PFSK-1 (cell line): Measurements from ENCODE around the gene ZNF768.

Experiments used
- POLR2AphosphoS5 ChIP-seq: IDR thresholded peaks from 2 replicates; pipeline ENCODE4 v1.6.1; 2012; ENCODE audit warnings: low read depth, mild to moderate bottlenecking, control low read depth, low read length, moderate library complexity
- TF ChIP-seq, protein P1 (sequence below), 2 experiments: IDR thresholded peaks; 2 replicates each; pipeline versions ENCODE4 v1.6.1 to v1.8.0; 2011 to 2012; ENCODE audit warnings: low read depth in 2 of 2, low read length in 2 of 2, control low read depth in 1 of 2, inconsistent platforms in 1 of 2, mild to moderate bottlenecking in 1 of 2, moderate library complexity in 1 of 2; ENCODE audit not compliant: insufficient read depth in 1 of 2

DNA sequence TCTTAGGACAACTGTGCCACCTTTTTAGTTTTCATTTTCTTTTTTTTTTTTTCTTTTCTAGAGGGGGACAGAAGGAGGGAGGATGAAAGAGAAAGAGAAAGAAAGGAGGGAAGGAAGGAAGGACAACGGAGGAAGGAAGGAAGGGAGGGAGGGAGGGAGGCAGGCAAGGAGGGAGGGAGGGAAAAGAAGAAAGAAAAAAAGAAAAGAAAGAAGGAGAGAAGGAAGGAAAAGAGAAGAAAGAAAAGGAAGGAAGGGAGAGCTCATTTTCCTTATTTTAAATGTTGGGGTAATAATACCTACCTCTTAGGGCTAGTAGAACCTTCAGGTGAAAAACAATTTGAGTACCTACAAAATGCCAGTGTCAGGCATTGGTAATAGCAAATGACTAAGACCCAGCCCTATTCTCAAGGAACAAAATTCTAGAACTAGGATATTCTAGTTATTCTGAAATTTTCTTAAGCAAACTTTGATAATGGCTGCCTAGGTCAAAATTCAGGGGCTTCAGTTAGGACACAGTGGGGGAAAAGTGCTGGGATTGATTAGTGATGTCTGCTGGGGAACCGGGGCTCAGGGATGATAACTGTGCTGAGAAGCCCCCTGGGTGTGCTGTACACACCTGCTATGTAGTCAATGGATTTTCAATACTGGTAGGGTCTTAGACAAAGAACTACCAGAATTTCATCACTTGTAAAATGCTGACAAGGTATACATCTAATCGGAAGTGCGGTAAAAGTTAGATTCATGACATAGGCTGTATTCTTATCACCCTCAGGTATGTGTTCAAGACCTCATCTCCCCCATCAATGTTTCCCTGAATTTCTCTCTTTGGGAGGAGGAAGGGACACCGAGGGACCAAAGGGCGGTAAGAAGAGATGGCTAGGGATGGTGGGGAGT lies 22.7 kb downstream of the ZNF768 start:
- no peak for TF ChIP-seq POLR2AphosphoS5
- TF ChIP-seq, protein P1, sequence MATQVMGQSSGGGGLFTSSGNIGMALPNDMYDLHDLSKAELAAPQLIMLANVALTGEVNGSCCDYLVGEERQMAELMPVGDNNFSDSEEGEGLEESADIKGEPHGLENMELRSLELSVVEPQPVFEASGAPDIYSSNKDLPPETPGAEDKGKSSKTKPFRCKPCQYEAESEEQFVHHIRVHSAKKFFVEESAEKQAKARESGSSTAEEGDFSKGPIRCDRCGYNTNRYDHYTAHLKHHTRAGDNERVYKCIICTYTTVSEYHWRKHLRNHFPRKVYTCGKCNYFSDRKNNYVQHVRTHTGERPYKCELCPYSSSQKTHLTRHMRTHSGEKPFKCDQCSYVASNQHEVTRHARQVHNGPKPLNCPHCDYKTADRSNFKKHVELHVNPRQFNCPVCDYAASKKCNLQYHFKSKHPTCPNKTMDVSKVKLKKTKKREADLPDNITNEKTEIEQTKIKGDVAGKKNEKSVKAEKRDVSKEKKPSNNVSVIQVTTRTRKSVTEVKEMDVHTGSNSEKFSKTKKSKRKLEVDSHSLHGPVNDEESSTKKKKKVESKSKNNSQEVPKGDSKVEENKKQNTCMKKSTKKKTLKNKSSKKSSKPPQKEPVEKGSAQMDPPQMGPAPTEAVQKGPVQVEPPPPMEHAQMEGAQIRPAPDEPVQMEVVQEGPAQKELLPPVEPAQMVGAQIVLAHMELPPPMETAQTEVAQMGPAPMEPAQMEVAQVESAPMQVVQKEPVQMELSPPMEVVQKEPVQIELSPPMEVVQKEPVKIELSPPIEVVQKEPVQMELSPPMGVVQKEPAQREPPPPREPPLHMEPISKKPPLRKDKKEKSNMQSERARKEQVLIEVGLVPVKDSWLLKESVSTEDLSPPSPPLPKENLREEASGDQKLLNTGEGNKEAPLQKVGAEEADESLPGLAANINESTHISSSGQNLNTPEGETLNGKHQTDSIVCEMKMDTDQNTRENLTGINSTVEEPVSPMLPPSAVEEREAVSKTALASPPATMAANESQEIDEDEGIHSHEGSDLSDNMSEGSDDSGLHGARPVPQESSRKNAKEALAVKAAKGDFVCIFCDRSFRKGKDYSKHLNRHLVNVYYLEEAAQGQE (IDR thresholded peaks at IDR 0.05; ENCODE audit: insufficient read depth in 1 of 2, low read depth in 2 of 2, low read length in 2 of 2) = no peak
